Activated T-helper 17 cell treated with anti-CD3 and anti-CD28 coated beads, Interleukin-2, amount 50 U/mL, for 72 hours (primary cell): ENCODE results near the gene AGPAT2. TPM values are rescaled to one million over a fixed set of nuclear protein-coding genes. Genes with fewer than 3 reads are reported as not detected.
A peak's percentile ranks its signal among the peaks of the same experiment; 100 is the strongest.

ENCODE experiments used
- ATAC-seq: fragments of 150-1000 bp; cut with Tn5 transposase; replicated peaks from 2 replicates; pipeline ENCODE4 v1.10.0; 2021; ENCODE audit warnings: mild to moderate bottlenecking, moderate library complexity
- H3K27ac Mint-ChIP-seq: one replicate; pipeline ENCODE4 v1.8.0; 2022; ENCODE audit warnings: mixed read lengths
- H3K27me3 Mint-ChIP-seq: one replicate; pipeline ENCODE4 v1.8.0; 2022; ENCODE audit warnings: mixed read lengths
- H3K36me3 Mint-ChIP-seq: one replicate; pipeline ENCODE4 v1.8.0; 2022; ENCODE audit warnings: low read depth, mild to moderate bottlenecking, mixed read lengths
- H3K4me1 Mint-ChIP-seq: one replicate; pipeline ENCODE4 v1.8.0; 2022; ENCODE audit warnings: mixed read lengths
- H3K4me3 Mint-ChIP-seq: one replicate; pipeline ENCODE4 v1.8.0; 2022; ENCODE audit warnings: mild to moderate bottlenecking, mixed read lengths
- H3K9me3 Mint-ChIP-seq: one replicate; pipeline ENCODE4 v1.8.0; 2022; ENCODE audit warnings: mixed read lengths
- total RNA-seq, 2 donors: library from RNA; stranded (reverse); gene quantifications; one replicate each; pipeline ENCODE4 v1.2.3, GENCODE V29; 2022

Gene AGPAT2
- total RNA-seq, 2 donors from 2014 or later = 14.6 to 15.6 TPM

GRCh38 chr9:136651860-136652259 lies 35.4 kb downstream of the AGPAT2 start:
- Mint-ChIP-seq H3K36me3 (no peaks in the 10 kb centered on the region), H3K27me3 (peaks cover 17% of the 10 kb centered on the region), H3K4me1 (no peaks in the 10 kb centered on the region), H3K27ac (no peak overlapping the region), H3K4me3 (no peak overlapping the region), H3K9me3 (no peaks in the 10 kb centered on the region)
- ATAC-seq = no peak

GRCh38 chr9:136650648-136651047 lies 36.6 kb downstream of the AGPAT2 start:
- Mint-ChIP-seq H3K36me3 (no peaks in the 10 kb centered on the region), H3K27me3 (peaks cover 14% of the 10 kb centered on the region), H3K4me3 (no peak overlapping the region), H3K9me3 (no peaks in the 10 kb centered on the region), H3K27ac (no peak overlapping the region), H3K4me1 (no peaks in the 10 kb centered on the region)
- no peak for ATAC-seq

GRCh38 chr9:136650021-136650420 lies 37.2 kb downstream of the AGPAT2 start:
- ATAC-seq = no peak

GRCh38 chr9:136648751-136649150 lies 38.5 kb downstream of the AGPAT2 start:
- H3K9me3 Mint-ChIP-seq = no peaks in the 10 kb centered on the region
- peaks cover 10% of the 10 kb centered on the region for H3K27me3 Mint-ChIP-seq
- ATAC-seq = no peak
- no peaks in the 10 kb centered on the region for H3K36me3 Mint-ChIP-seq
- no peaks in the 10 kb centered on the region for H3K4me1 Mint-ChIP-seq
- H3K27ac Mint-ChIP-seq = no peak overlapping the region
- no peak overlapping the region for H3K4me3 Mint-ChIP-seq

More at GRCh38 chr9:136650021-136650420, 37.2 kb downstream of the AGPAT2 start:
- Mint-ChIP-seq H3K9me3 (no peaks in the 10 kb centered on the region), H3K4me3 (no peak overlapping the region), H3K27ac (no peak overlapping the region), H3K4me1 (no peaks in the 10 kb centered on the region), H3K27me3 (peaks cover 10% of the 10 kb centered on the region), H3K36me3 (no peaks in the 10 kb centered on the region)

GRCh38 chr9:136646827-136647711 lies 40.2 kb downstream of the AGPAT2 start:
- Mint-ChIP-seq H3K9me3 (no peaks in the 10 kb centered on the region), H3K27me3 (peaks cover 13% of the 10 kb centered on the region), H3K36me3 (no peaks in the 10 kb centered on the region), H3K27ac (no peak overlapping the region), H3K4me3 (no peak overlapping the region), H3K4me1 (no peaks in the 10 kb centered on the region)
- ATAC-seq = no peak

- Mint-ChIP-seq H3K27me3 (peaks cover 13% of the 10 kb centered on the region), H3K27ac (no peak overlapping the region), H3K36me3 (no peaks in the 10 kb centered on the region), H3K9me3 (no peaks in the 10 kb centered on the region), H3K4me1 (no peaks in the 10 kb centered on the region), H3K4me3 (no peak overlapping the region)
- ATAC-seq = peak; percentile 30
Measured at GRCh38 chr9:136645903-136646754, 41.1 kb downstream of the AGPAT2 start.

GRCh38 chr9:136645352-136645902 lies 41.8 kb downstream of the AGPAT2 start:
- Mint-ChIP-seq H3K4me1 (no peaks in the 10 kb centered on the region), H3K4me3 (no peak overlapping the region), H3K36me3 (no peaks in the 10 kb centered on the region), H3K27me3 (peaks cover 13% of the 10 kb centered on the region), H3K9me3 (no peaks in the 10 kb centered on the region), H3K27ac (no peak overlapping the region)
- no peak for ATAC-seq

- H3K27me3 Mint-ChIP-seq = peaks cover 13% of the 10 kb centered on the region
- no peak overlapping the region for H3K27ac Mint-ChIP-seq
- no peak overlapping the region for H3K4me3 Mint-ChIP-seq
- peak; percentile 89 for ATAC-seq
- no peaks in the 10 kb centered on the region for H3K9me3 Mint-ChIP-seq
- H3K36me3 Mint-ChIP-seq = no peaks in the 10 kb centered on the region
- H3K4me1 Mint-ChIP-seq = no peaks in the 10 kb centered on the region
Measured at GRCh38 chr9:136644593-136645351, 42.5 kb downstream of the AGPAT2 start.

GRCh38 chr9:136644343-136644592 lies 43.0 kb downstream of the AGPAT2 start:
- Mint-ChIP-seq H3K27me3 (peaks cover 13% of the 10 kb centered on the region), H3K4me3 (no peak overlapping the region), H3K36me3 (no peaks in the 10 kb centered on the region), H3K4me1 (no peaks in the 10 kb centered on the region), H3K27ac (no peak overlapping the region), H3K9me3 (no peaks in the 10 kb centered on the region)
- ATAC-seq = no peak

GRCh38 chr9:136643596-136644342 lies 43.5 kb downstream of the AGPAT2 start:
- Mint-ChIP-seq H3K27ac (no peak overlapping the region), H3K36me3 (no peaks in the 10 kb centered on the region), H3K4me1 (no peaks in the 10 kb centered on the region), H3K4me3 (no peak overlapping the region), H3K9me3 (no peaks in the 10 kb centered on the region), H3K27me3 (peaks cover 12% of the 10 kb centered on the region)
- peak; percentile 3 for ATAC-seq

- H3K9me3 Mint-ChIP-seq = no peaks in the 10 kb centered on the region
- ATAC-seq = no peak
- H3K36me3 Mint-ChIP-seq = no peaks in the 10 kb centered on the region
- no peak overlapping the region for H3K27ac Mint-ChIP-seq
- peaks cover 9% of the 10 kb centered on the region for H3K27me3 Mint-ChIP-seq
- H3K4me1 Mint-ChIP-seq = no peaks in the 10 kb centered on the region
- H3K4me3 Mint-ChIP-seq = no peak overlapping the region
Measured at GRCh38 chr9:136642439-136642921, 44.8 kb downstream of the AGPAT2 start.

- Mint-ChIP-seq H3K4me3 (no peak overlapping the region), H3K36me3 (no peaks in the 10 kb centered on the region), H3K9me3 (no peaks in the 10 kb centered on the region), H3K27ac (no peak overlapping the region), H3K27me3 (peaks cover 5% of the 10 kb centered on the region), H3K4me1 (no peaks in the 10 kb centered on the region)
- ATAC-seq = no peak
Measured at GRCh38 chr9:136640171-136641111, 46.8 kb downstream of the AGPAT2 start.

GRCh38 chr9:136634904-136635303 lies 52.4 kb downstream of the AGPAT2 start:
- Mint-ChIP-seq H3K27ac (no peak overlapping the region), H3K36me3 (no peaks in the 10 kb centered on the region), H3K4me3 (no peak overlapping the region), H3K27me3 (no peaks in the 10 kb centered on the region), H3K9me3 (no peaks in the 10 kb centered on the region), H3K4me1 (no peaks in the 10 kb centered on the region)
- no peak for ATAC-seq
